HEK293 (cell line): ENCODE measurements around the gene SPOCK1.

Experiments used
- CTCF ChIP-seq: fragments of 450-650 bp; formaldehyde crosslinking; IDR thresholded peaks from 2 replicates; pipeline ENCODE4 v1.5.1; 2016; ENCODE audit warnings: missing biosample characterization, missing genetic modification characterization
- PRDM1 ChIP-seq: fragments of 450-650 bp; formaldehyde crosslinking; IDR thresholded peaks from 2 replicates; pipeline ENCODE4; 2016; ENCODE audit warnings: missing biosample characterization, missing genetic modification characterization
- ZBTB7A ChIP-seq: fragments of 450-650 bp; formaldehyde crosslinking; IDR thresholded peaks from 2 replicates; pipeline ENCODE4 v1.5.1; 2016; ENCODE audit warnings: low read depth, missing biosample characterization, missing genetic modification characterization
- ZNF146 ChIP-seq: fragments of 450-650 bp; formaldehyde crosslinking; IDR thresholded peaks from 2 replicates; pipeline ENCODE4 v1.5.1; 2016; ENCODE audit warnings: missing biosample characterization, missing genetic modification characterization
- ZNF391 ChIP-seq: fragments of 450-650 bp; formaldehyde crosslinking; IDR thresholded peaks from 2 replicates; pipeline ENCODE4 v1.5.1; 2016; ENCODE audit warnings: low read depth, missing biosample characterization, missing genetic modification characterization, borderline replicate concordance

DNA sequence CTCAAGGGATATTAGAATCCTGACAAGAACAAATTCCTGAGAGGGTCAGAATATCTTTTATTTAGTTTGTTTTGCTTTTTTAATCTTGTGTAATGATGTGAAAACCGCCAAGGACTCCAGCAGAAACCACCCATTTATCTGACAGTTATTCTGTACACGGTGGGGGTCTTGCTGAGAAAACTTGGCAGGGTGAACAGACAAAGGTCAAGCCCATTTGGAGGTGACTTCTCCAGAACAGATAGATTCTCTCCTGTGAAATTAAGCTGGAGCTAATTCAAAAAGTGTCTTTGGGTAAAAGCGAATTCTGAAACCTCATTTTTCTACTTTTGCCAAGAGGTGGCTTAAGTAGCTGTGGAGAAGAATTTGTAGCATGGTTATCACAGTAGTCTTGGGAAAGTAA, 484.4 kb downstream of the SPOCK1 start:
- TF ChIP-seq ZNF146 (tag by site-specific recombination) = no peak
- TF ChIP-seq PRDM1 (tag by site-specific recombination) = no peak
- no peak for TF ChIP-seq CTCF (tag by site-specific recombination)
- TF ChIP-seq ZBTB7A (tag by site-specific recombination) = no peak
- no peak for TF ChIP-seq ZNF391
